Activated naive CD8-positive, alpha-beta T cell (primary cell): Measurements from ENCODE around the gene WNT4.

Experiments
- H3K27ac Mint-ChIP-seq: one replicate; pipeline ENCODE4 v1.8.0; 2021; ENCODE audit warnings: mixed read lengths
- H3K27me3 Mint-ChIP-seq: one replicate; pipeline ENCODE4 v1.8.0; 2021; ENCODE audit warnings: mixed read lengths
- H3K36me3 Mint-ChIP-seq: one replicate; pipeline ENCODE4 v1.8.0; 2021; ENCODE audit warnings: mixed read lengths
- H3K4me1 Mint-ChIP-seq: one replicate; pipeline ENCODE4 v1.8.0; 2021; ENCODE audit warnings: low read depth, mixed read lengths
- H3K4me3 Mint-ChIP-seq: one replicate; pipeline ENCODE4 v1.8.0; 2021; ENCODE audit warnings: mild to moderate bottlenecking, mixed read lengths
- H3K9me3 Mint-ChIP-seq: one replicate; pipeline ENCODE4 v1.8.0; 2021; ENCODE audit warnings: low read depth, mixed read lengths

WNT4 gene

DNA sequence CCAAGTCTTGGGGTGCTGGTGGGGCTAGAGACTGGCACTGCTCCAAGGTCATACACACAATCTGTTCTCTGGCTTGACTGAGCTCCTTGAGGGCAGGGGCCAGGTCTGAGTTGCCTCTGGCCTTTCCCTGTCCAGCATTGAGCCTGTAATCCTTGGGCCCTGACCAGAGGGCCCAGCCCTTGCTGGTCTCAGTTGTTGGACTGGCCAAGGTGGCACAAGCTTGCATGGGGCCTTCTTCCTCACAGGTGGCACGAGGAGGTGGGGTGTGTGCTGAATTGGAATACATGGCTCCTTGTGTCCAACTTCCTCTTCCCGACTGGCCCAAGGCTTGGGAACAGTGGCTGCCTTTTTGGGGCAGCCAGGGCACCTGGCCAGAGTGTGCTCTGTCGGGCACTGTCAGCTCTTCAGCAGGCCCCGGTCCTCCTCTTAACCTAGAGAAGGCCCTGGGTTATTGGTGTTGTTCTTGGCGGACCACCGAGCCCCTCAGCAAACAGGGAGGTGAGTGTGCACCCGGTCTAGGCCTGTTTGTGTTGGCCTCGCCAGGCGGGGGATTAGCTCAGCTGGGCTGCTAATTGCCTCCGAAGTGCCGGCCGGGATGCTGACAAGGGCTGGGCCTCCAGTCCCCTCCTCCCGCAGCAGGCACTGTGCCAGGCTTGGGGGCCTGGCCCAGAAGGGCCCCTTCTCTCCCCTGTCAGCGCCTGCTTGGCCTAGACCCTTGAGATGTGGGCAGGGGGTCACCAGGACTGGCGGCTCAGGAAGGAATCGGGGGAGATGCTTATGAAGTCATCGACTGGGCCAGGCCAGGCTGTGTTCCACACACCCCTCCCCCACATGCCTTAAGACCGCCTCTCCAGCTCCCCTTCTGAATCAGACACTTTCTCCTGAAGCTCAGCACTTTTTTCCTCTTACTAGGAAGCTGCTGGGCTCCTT, 28.5 kb downstream of the WNT4 start:
- no peaks in the 10 kb centered on the region for H3K27me3 Mint-ChIP-seq
- H3K9me3 Mint-ChIP-seq: no peaks in the 10 kb centered on the region
- no peak overlapping the region for H3K4me3 Mint-ChIP-seq
- peaks cover under 1% of the 10 kb centered on the region for H3K36me3 Mint-ChIP-seq
- H3K4me1 Mint-ChIP-seq: peaks cover 12% of the 10 kb centered on the region
- peak overlapping the region; percentile 47 for H3K27ac Mint-ChIP-seq

DNA sequence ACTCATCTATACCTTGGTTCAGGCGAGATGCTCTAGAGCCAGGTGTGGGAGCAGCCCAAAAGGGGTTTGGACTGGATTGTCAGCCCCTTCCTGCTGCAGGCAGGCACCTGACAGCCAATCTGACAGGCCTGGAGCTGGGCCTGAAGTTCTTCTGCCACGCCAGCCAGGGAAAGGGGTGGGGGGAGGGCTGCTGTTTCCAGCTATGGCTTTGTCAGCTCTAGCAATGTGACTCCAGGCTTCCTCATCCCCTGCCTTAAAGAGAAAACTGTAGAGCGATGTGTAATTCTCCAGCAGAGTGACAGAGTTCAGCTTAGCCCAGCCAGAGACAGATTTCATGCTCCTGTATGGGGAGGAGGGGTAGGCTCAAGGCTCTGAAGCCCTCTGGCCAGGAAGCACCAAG, 30.3 kb downstream of the WNT4 start:
- H3K4me3 Mint-ChIP-seq: no peak overlapping the region
- no peaks in the 10 kb centered on the region for H3K9me3 Mint-ChIP-seq
- H3K36me3 Mint-ChIP-seq: no peaks in the 10 kb centered on the region
- peaks cover 22% of the 10 kb centered on the region for H3K4me1 Mint-ChIP-seq
- H3K27ac Mint-ChIP-seq: no peak overlapping the region
- H3K27me3 Mint-ChIP-seq: no peaks in the 10 kb centered on the region

DNA sequence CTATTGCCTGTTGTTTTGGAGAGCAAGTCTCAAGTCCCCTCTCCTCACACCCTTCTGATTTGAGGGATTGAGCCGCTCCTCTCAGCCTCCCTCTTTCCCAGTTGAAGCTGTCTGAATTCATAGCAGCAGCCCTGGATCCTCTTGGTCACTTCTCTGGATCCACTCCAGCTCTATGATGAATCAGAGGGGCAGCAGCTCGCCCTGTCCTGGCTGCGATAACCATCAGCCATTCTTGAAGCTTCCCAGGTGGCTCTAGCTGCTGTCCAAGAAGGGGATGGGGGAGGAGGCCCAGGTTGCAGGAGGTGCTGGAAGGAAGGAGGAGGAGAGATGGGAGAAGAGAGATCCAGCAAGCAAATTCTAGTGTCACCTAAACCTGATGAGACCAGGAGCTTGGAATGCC, 31.3 kb downstream of the WNT4 start:
- peaks cover 25% of the 10 kb centered on the region for H3K4me1 Mint-ChIP-seq
- H3K27me3 Mint-ChIP-seq: no peaks in the 10 kb centered on the region
- H3K4me3 Mint-ChIP-seq: no peak overlapping the region
- H3K36me3 Mint-ChIP-seq: no peaks in the 10 kb centered on the region
- H3K27ac Mint-ChIP-seq: no peak overlapping the region
- H3K9me3 Mint-ChIP-seq: no peaks in the 10 kb centered on the region

DNA sequence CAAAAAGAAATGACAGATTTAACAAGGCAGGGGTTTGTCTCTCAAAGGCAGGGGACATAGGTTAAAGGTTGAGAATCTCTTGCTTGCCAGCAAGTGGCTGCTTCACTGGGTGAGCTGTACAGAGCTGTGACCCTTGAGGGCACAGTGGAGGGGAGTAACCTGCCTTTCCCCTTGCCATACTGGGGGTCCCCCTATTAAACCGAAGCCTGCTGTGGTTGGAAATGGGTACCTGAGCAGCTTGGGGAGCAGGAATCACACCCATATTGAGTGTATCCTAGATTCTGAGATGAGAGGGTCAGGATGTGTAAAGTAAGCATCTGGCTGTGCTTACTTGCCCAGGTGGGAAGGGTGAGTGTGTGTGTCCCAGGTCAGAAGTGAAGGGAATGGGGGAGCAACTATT, 31.8 kb downstream of the WNT4 start:
- H3K4me1 Mint-ChIP-seq: peaks cover 27% of the 10 kb centered on the region
- H3K27me3 Mint-ChIP-seq: no peaks in the 10 kb centered on the region
- H3K36me3 Mint-ChIP-seq: no peaks in the 10 kb centered on the region
- no peaks in the 10 kb centered on the region for H3K9me3 Mint-ChIP-seq
- peak overlapping the region; percentile 46 for H3K27ac Mint-ChIP-seq
- no peak overlapping the region for H3K4me3 Mint-ChIP-seq

DNA sequence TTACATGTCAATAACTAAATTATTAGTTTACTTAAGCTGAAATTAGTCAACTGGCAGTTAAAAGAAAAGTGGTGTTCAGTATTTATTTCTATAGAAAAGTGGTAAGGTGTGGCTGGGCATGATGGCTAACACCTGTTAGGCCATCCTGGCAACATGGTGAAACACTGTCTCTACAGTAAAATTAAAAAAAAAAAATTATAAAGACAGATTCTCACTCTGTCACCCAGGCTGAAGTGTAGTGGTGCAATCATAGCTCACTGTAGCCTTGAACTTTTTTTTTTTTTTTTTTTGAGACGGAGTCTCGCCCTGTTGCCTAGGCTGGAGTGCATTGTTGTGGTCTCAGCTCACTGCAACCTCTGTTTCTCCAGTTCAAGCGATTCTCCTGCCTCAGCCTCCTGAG, 32.9 kb downstream of the WNT4 start:
- Mint-ChIP-seq H3K36me3 (peaks cover 5% of the 10 kb centered on the region), H3K4me1 (peaks cover 37% of the 10 kb centered on the region), H3K4me3 (no peak overlapping the region), H3K27ac (peak overlapping the region; percentile 10), H3K27me3 (no peaks in the 10 kb centered on the region), H3K9me3 (no peaks in the 10 kb centered on the region)

DNA sequence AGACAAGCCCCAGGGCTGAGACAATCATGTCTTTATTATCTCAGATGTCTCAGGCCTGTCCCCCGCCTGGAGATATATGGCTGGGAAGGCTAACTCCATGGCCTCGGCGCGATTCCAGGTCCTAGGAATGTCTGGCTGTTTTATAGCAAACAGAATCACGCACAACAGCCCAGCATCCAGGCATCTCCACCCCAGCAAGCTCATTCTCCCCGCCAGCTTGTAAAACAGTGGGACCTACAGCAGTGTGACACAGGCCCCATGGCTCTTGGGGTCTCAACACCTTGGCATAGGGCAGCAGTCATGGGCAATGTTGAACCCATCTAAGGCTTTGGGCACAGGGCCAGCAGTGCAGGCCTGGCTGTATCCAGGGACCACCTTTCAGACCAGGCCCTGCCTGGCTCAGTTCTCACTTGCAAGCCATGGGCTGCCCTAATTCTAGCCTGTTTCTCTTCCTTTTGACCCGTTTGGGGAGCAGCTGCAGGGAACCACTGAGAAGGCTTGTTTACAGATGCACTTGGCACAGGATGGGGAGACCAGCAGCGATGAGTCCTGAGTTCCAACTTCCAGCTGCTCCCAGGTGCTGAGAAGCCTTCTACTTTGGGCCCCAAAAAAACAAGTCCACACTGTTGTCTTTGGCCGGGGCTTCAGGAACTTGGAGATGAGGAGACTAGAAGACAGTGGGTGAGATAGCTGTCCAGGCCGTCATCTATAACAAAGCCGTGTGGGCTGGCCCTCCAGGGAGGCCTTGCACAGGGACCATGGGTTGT, 34.4 kb downstream of the WNT4 start:
- Mint-ChIP-seq H3K27ac (peak overlapping the region; percentile 73), H3K27me3 (no peaks in the 10 kb centered on the region), H3K9me3 (no peaks in the 10 kb centered on the region), H3K4me1 (peaks cover 49% of the 10 kb centered on the region), H3K36me3 (peaks cover 13% of the 10 kb centered on the region), H3K4me3 (no peak overlapping the region)

DNA sequence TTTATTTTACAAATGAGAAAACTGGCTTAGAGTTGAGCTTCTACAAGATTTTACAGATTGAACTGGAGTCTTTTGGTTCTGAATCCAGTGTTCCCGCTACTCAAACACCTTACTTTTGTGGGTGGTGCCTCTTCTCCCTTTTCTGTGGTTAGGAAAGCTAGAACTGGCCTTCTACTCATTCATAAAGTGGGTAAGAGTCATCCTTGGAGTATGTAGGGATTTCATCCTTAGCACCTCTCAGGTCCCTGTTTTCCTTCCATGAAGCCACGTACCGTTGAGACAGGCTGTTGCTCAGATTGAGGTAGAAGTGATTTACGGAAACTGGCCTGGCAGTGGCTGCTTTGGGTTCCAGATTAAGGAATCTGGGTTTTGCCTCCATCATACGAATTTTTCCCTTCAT, 35.8 kb downstream of the WNT4 start:
- Mint-ChIP-seq H3K4me1 (peaks cover 58% of the 10 kb centered on the region), H3K27ac (peak overlapping the region; percentile 74), H3K36me3 (peaks cover 16% of the 10 kb centered on the region), H3K9me3 (no peaks in the 10 kb centered on the region), H3K4me3 (no peak overlapping the region), H3K27me3 (no peaks in the 10 kb centered on the region)

DNA sequence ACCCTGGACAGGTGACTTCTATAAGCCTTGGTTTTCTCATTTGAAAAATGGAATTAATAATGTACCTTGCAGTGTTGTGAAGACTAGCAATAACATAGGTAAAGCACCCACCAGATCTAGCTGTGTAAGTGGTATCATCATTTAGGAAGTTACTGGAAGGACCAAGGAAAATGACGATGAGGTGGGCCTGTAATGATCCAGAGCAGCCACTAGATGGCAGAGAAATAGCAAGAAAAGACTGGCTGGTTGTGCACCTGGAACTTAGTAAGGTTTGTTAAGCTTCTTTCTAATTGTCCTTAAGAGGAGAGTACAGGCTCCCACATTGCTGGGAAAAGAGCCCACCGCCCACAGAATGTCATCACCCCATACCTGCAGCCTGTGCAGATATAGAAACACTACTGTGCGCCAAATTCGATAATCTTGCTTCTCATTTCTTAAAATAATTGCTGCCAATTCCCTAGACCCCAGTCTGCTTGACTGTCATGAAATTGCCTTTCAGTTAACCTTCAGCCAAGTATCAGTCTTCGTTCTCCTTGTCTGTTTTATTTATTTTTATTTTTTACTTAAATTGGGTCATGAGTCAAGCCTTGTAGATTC, 37.2 kb downstream of the WNT4 start:
- peak overlapping the region; percentile 97 for H3K27ac Mint-ChIP-seq
- H3K4me1 Mint-ChIP-seq: peaks cover 69% of the 10 kb centered on the region
- no peaks in the 10 kb centered on the region for H3K27me3 Mint-ChIP-seq
- H3K4me3 Mint-ChIP-seq: peak overlapping the region; percentile 65
- peaks cover 16% of the 10 kb centered on the region for H3K36me3 Mint-ChIP-seq
- no peaks in the 10 kb centered on the region for H3K9me3 Mint-ChIP-seq

DNA sequence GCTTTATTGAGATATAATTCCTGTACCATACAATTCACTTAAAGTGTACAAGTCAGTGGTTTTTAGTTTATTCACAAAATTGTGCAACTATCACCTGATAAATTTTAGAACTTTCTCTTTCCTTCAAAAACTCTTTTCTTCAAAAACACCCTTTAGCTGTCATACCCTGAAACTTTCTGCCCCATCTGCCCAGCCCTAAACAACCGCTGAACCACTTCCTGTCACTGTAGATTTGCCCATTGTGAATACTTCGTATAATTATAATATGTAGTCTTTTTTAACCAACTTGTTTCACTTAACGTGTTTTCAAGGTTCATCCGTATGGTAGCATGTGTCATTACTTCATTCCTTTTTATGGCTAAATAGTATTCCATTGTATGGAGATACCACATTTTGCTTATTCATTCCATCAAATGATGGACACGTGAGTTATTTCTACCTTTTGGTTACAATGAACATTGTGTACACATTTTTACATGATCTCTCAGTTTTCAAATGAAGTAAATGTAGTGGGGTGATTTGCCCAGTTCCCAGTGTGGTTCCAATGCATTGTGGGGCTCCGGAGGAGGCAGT, 37.9 kb downstream of the WNT4 start:
- Mint-ChIP-seq H3K27ac (peak overlapping the region; percentile 97), H3K36me3 (peaks cover 16% of the 10 kb centered on the region), H3K9me3 (no peaks in the 10 kb centered on the region), H3K27me3 (no peaks in the 10 kb centered on the region), H3K4me3 (peak overlapping the region; percentile 65), H3K4me1 (peaks cover 76% of the 10 kb centered on the region)

DNA sequence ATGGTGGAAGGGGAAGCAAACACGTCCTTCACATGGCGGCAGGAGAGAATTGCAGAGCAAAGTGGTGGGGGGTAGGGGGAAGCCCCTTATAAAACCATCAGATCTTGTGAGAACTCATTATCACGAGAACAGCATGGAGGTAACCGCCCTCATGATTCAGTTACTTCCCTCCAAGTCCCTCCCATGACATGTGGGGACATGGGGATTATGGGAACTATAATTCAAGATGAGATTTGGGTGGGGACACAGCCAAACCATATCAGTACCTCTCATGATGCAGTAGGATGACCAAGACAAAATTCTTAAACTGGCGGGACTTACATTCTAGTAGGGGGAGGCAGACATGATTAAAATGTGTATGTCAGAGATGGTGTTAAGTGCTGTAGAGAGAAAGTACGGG, 38.8 kb downstream of the WNT4 start:
- Mint-ChIP-seq H3K36me3 (peaks cover 16% of the 10 kb centered on the region), H3K4me3 (peak overlapping the region; percentile 65), H3K27me3 (no peaks in the 10 kb centered on the region), H3K4me1 (peaks cover 80% of the 10 kb centered on the region), H3K27ac (peak overlapping the region; percentile 97), H3K9me3 (no peaks in the 10 kb centered on the region)

DNA sequence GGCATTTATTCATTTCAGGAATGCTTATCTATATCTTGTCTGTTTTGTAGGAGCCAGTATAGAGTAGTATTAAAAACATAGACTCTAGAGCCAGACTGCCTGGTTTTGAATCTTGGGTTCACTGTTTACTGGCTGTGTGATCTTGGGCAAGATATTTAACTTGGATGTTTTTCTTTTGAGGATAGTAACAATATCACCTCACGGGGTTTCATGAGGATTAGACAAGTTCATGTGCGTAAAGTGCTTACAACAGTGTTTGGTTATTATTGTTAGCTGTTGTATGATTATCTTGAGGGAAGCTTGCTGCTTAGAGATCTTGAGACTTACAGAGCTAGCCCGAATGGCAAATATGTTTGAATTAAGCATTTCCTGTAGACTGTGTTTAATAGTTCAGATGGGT, 40.2 kb downstream of the WNT4 start:
- no peaks in the 10 kb centered on the region for H3K9me3 Mint-ChIP-seq
- no peak overlapping the region for H3K4me3 Mint-ChIP-seq
- no peaks in the 10 kb centered on the region for H3K27me3 Mint-ChIP-seq
- H3K4me1 Mint-ChIP-seq: peaks cover 80% of the 10 kb centered on the region
- peaks cover 16% of the 10 kb centered on the region for H3K36me3 Mint-ChIP-seq
- peak overlapping the region; percentile 97 for H3K27ac Mint-ChIP-seq

DNA sequence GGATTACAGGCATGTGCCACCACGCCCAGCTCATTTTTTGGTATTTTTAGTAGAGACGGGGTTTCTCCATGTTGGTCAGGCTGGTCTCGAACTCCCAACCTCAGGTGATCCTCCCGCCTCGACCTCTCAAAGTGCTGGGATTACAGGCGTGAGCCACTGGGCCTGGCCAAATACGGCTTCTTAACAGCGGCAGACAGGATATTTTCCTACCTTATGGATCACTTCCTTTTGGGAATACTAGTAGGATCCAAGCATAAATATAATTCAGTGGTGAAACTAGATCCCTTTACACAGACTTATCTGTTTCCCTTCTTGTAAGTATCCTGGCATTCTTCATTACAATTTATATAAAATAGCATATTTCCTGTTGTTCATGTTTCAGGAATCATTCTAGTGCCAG, 40.9 kb downstream of the WNT4 start:
- Mint-ChIP-seq H3K9me3 (no peaks in the 10 kb centered on the region), H3K27me3 (no peaks in the 10 kb centered on the region), H3K27ac (peak overlapping the region; percentile 46), H3K4me3 (no peak overlapping the region), H3K4me1 (peaks cover 78% of the 10 kb centered on the region), H3K36me3 (peaks cover 16% of the 10 kb centered on the region)

DNA sequence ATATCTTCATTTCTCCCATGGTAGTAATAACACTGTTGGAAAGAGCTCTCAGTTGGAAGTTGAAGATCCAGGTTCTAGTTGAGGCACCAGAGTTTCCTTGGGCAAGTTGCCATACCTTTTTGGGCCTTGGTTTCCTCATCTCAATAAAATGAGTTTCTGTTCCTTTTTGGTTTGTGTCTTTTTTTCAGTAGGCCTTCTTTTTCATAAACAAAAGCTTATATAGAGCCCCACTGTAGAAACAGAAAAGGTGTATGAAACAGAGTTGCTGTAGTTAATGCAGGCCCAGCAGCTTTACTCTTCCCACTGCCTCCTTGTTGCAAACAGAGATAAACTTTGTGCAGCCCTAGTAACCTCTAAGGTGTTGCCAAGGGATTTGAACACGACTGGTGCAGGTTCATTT, 41.7 kb downstream of the WNT4 start:
- Mint-ChIP-seq H3K4me1 (peaks cover 76% of the 10 kb centered on the region), H3K36me3 (peaks cover 16% of the 10 kb centered on the region), H3K27ac (peak overlapping the region; percentile 43), H3K27me3 (no peaks in the 10 kb centered on the region), H3K4me3 (no peak overlapping the region), H3K9me3 (no peaks in the 10 kb centered on the region)

DNA sequence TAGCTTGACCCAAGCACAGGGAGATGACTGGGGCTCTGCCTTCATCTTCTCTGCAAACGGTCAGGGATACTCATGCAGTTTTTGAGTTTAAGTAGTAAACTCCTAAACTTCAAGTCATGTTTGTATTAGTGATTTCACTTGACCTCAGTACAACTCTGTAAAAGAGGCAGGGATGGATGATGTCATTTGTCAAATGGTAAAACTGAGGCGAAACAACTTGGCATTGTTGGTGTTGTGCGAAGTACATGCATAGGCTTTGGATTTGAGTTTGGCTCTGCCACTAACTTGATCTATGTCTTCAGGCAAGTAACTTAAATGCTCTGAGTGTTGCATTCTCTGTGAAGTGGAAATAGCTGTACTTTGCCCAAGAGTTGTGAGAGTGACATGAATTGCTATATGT, 42.7 kb downstream of the WNT4 start:
- Mint-ChIP-seq H3K4me3 (no peak overlapping the region), H3K36me3 (peaks cover 13% of the 10 kb centered on the region), H3K27me3 (no peaks in the 10 kb centered on the region), H3K9me3 (no peaks in the 10 kb centered on the region), H3K4me1 (peaks cover 67% of the 10 kb centered on the region), H3K27ac (peak overlapping the region; percentile 38)

DNA sequence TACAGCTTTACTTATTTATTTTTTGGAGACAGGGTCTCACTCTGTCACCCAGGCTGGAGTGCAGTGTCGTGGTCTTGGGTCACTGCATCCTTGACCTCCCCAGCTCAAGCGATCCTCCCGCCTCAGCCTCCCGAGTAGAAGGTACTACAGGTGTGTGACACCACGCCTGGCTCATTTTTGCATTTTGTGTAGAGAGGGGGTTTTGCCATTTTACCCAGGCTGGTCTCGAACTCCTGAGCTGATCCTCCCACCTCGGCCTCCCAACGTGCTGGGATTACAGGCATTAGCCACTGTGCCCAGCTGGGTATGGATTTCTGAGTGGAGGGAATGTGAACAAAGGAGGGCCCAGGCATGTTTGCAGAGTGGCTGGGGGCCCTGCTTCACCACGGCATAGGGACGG, 44.1 kb downstream of the WNT4 start:
- H3K27me3 Mint-ChIP-seq: no peaks in the 10 kb centered on the region
- H3K36me3 Mint-ChIP-seq: peaks cover 7% of the 10 kb centered on the region
- H3K4me3 Mint-ChIP-seq: no peak overlapping the region
- H3K9me3 Mint-ChIP-seq: no peaks in the 10 kb centered on the region
- peaks cover 59% of the 10 kb centered on the region for H3K4me1 Mint-ChIP-seq
- no peak overlapping the region for H3K27ac Mint-ChIP-seq
